Breast epithelium (tissue), 4 donors: Measurements from ENCODE around the gene ZNF765. TPM values are rescaled to one million over a fixed set of nuclear protein-coding genes. Genes with fewer than 3 reads are reported as not detected.
"Not testable (repeated sequence)": the region's sequence is repeated elsewhere in the genome, so short reads cannot be mapped to it uniquely, and the experiment has no call there.

Experiments used
- DNase-seq, 2 donors: peaks; one replicate each; pipeline ENCODE4 v3.0.0-alpha.2; 2019; ENCODE audit warnings: low spot score in 2 of 2
- H3K27ac ChIP-seq, 2 donors: fragments of 200-600 bp; sonication (generic) in 1 of 2; one replicate each; pipeline ENCODE4 v1.5.1; 2016 to 2019; ENCODE audit warnings: mild to moderate bottlenecking in 1 of 2
- H3K27me3 ChIP-seq, 2 donors: fragments of 200-600 bp; sonication (generic) in 1 of 2; one replicate each; pipeline versions ENCODE4 v1.5.1 to v1.6.0; 2017 to 2019; ENCODE audit warnings: control low read depth in 1 of 2, mild to moderate bottlenecking in 1 of 2
- H3K36me3 ChIP-seq: fragments of 200-600 bp; one replicate; pipeline ENCODE4 v1.5.1; 2019
- H3K4me1 ChIP-seq, 2 donors: fragments of 200-600 bp; sonication (generic); one replicate each; pipeline ENCODE4 v1.5.1; 2016 to 2019; ENCODE audit warnings: control low read depth in 1 of 2
- H3K4me3 ChIP-seq, 3 donors: fragments of 200-600 bp; sonication (generic); 1 replicate in 2 of 3; 2 replicates in 1 of 3; pipeline ENCODE4 v1.5.1; 2016 to 2019; ENCODE audit warnings: mild to moderate bottlenecking in 3 of 3, moderate library complexity in 2 of 3
- H3K9me3 ChIP-seq, 2 donors: fragments of 200-600 bp; sonication (generic) in 1 of 2; one replicate each; pipeline ENCODE4 v1.5.1; 2016 to 2019; ENCODE audit warnings: control low read depth in 1 of 2
- CTCF ChIP-seq, 3 donors: fragments of 450-650 bp; IDR thresholded peaks; one replicate each; pipeline ENCODE4 v1.5.1; 2016 to 2017; ENCODE audit warnings: antibody characterized with exemption in 3 of 3, mild to moderate bottlenecking in 3 of 3, moderate library complexity in 3 of 3
- POLR2A ChIP-seq: fragments of 450-650 bp; IDR thresholded peaks from one replicate; pipeline ENCODE4 v1.6.1; 2016; ENCODE audit warnings: antibody characterized with exemption, mild to moderate bottlenecking, moderate library complexity
- POLR2AphosphoS5 ChIP-seq, 3 donors: sonication (generic); formaldehyde crosslinking; IDR thresholded peaks; one replicate each; pipeline ENCODE4 v1.6.1; 2017; ENCODE audit warnings: antibody characterized with exemption in 3 of 3
- intact Hi-C: fragments of 100-400 bp; cut with DNase I; formaldehyde crosslinking; loops from one replicate; pipeline ENCODE4 v1.15.1; 2023; ENCODE audit warnings: low total_unique reads
- total RNA-seq, 3 donors: library from RNA; depleted of rRNA; stranded (reverse); fragments of >200 nt; gene quantifications; one replicate each; pipeline ENCODE4 v1.1.0, GENCODE V29; 2016

ZNF765 gene
- total RNA-seq, result 10 to 100 TPM in 2 of 3 donors, 1 to 10 TPM in 1; 9.3 to 18.4 (median 12.1) TPM

GRCh38 chr19:53394974-53395839 is at the start of gene ZNF765:
ZNF765 (plus strand) TSS chr19:53395149; CDS start chr19:53398016, 2,867 bp downstream.
- DNase-seq, result peak; percentile 92 to 96
- Histone ChIP-seq H3K27me3 (no peaks in the 10 kb centered on the region), H3K9me3 (no peaks in the 10 kb centered on the region), H3K27ac (peak within 1 kb of the TSS; percentile 79 to 87), H3K36me3 (no peaks in the 10 kb centered on the region), H3K4me3 (peak within 1 kb of the TSS; percentile 71 to 83 (median 80)), H3K4me1 (no peaks in the 10 kb centered on the region)
- intact Hi-C loops, result loop anchor here (5.0 kb wide), 1 partner anchor 487 kb away; the partner anchor contains the start of gene PRKCG
- TF ChIP-seq POLR2AphosphoS5 (IDR thresholded peaks at IDR 0.05), result peak in 2 of 3 donors; percentile 45 to 75
- peak; percentile 39 to 68 (median 58) for TF ChIP-seq CTCF (IDR thresholded peaks at IDR 0.05)
- peak; percentile 69 for TF ChIP-seq POLR2A

- intact Hi-C loops, result no loop called here
- H3K9me3 ChIP-seq, result peaks cover 77 to 83% of the 10 kb centered on the region in 2 donors
- peaks cover 5% of the 10 kb centered on the region for H3K36me3 ChIP-seq
- H3K27me3 ChIP-seq, result no peaks in the 10 kb centered on the region
- TF ChIP-seq CTCF (IDR thresholded peaks at IDR 0.05) (no peak), POLR2AphosphoS5 (IDR thresholded peaks at IDR 0.05) (no peak), POLR2A (no peak)
- no peak overlapping the region for H3K4me3 ChIP-seq
- H3K27ac ChIP-seq, result no peak overlapping the region
- no peaks in the 10 kb centered on the region for H3K4me1 ChIP-seq
- DNase-seq, result no peak
Observed at GRCh38 chr19:53355739-53356138, 39.2 kb upstream of the ZNF765 start.

GRCh38 chr19:53357821-53358581 is 36.9 kb upstream of the ZNF765 start:
- TF ChIP-seq POLR2A (no peak), CTCF (IDR thresholded peaks at IDR 0.05) (no peak), POLR2AphosphoS5 (IDR thresholded peaks at IDR 0.05) (no peak)
- no peaks in the 10 kb centered on the region for H3K27me3 ChIP-seq
- H3K4me1 ChIP-seq, result no peaks in the 10 kb centered on the region
- no peaks in the 10 kb centered on the region for H3K36me3 ChIP-seq
- no peak overlapping the region for H3K4me3 ChIP-seq
- no peak for DNase-seq
- H3K27ac ChIP-seq, result no peak overlapping the region
- intact Hi-C loops, result no loop called here
- peaks cover 55 to 61% of the 10 kb centered on the region in 2 donors for H3K9me3 ChIP-seq

- peaks cover 37 to 40% of the 10 kb centered on the region in 2 donors for H3K9me3 ChIP-seq
- H3K4me3 ChIP-seq, H3K4me1 ChIP-seq, intact Hi-C loops, H3K27ac ChIP-seq, H3K27me3 ChIP-seq, DNase-seq, H3K36me3 ChIP-seq: not testable (repeated sequence)
Observed at GRCh38 chr19:53360056-53360455, 34.9 kb upstream of the ZNF765 start.

- Histone ChIP-seq H3K27me3 (no peaks in the 10 kb centered on the region), H3K36me3 (no peaks in the 10 kb centered on the region), H3K4me3 (peak within 1 kb of the TSS; percentile 63 to 75 (median 75)), H3K4me1 (no peaks in the 10 kb centered on the region), H3K9me3 (no peaks in the 10 kb centered on the region), H3K27ac (peak within 1 kb of the TSS; percentile 69 to 72)
- intact Hi-C loops, result no loop called here
- peak; percentile 91 to 96 for DNase-seq
- TF ChIP-seq CTCF (IDR thresholded peaks at IDR 0.05) (peak in 2 of 3 donors; percentile 22 to 30), POLR2A (no peak), POLR2AphosphoS5 (IDR thresholded peaks at IDR 0.05) (peak; percentile 48 to 67 (median 53))
Observed at GRCh38 chr19:53365134-53365898, 29.6 kb upstream of the ZNF765 start, which contains the start of gene ZNF525. ZNF525 (plus strand) TSS chr19:53365705; CDS start chr19:53372282, 6,577 bp downstream.
